GM12875 (cell line): ENCODE measurements around the gene PCCA.
A peak's percentile ranks its signal among the peaks of the same experiment; 100 is the strongest.
"Not testable (repeated sequence)": the region's sequence is repeated elsewhere in the genome, so short reads cannot be mapped to it uniquely, and the experiment has no call there.

Source experiments
- H3K4me3 ChIP-seq: one replicate; pipeline ENCODE4 v1.5.1; 2011; ENCODE audit warnings: low read depth, low read length, control low read depth
- CTCF ChIP-seq: IDR thresholded peaks from 2 replicates; pipeline ENCODE4 v1.5.1; 2011; ENCODE audit warnings: low read depth, mild to moderate bottlenecking, control low read depth, inconsistent platforms, low read length, moderate library complexity, borderline replicate concordance; ENCODE audit not compliant: insufficient read depth

PCCA gene

GRCh38 chr13:100566543-100566942, 477.6 kb downstream of the PCCA start:
- no peak overlapping the region for H3K4me3 ChIP-seq
- TF ChIP-seq CTCF: no peak

- TF ChIP-seq CTCF: peak; percentile 60; the same call in 1 of the 2 replicates
Observed at GRCh38 chr13:100573121-100573520, 484.2 kb downstream of the PCCA start.

GRCh38 chr13:100577239-100577638, 488.3 kb downstream of the PCCA start:
- not testable (repeated sequence) for H3K4me3 ChIP-seq

More at GRCh38 chr13:100573121-100573520, 484.2 kb downstream of the PCCA start:
- H3K4me3 ChIP-seq: no peak overlapping the region
